ENCODE data around the gene SIK2. TPM values are rescaled to one million over a fixed set of nuclear protein-coding genes. Genes with fewer than 3 reads are reported as not detected.

Gene SIK2
- total and polyA plus RNA-seq, 2 donors (not counting 1 experiment from before 2014, with no cell fraction given), result 4.9 to 21.8 TPM

- CTCF ChIA-PET, result no interaction called here
Observed at GRCh38 chr11:111726301-111726713, 124.1 kb downstream of the SIK2 start.

GRCh38 chr11:111727431-111727830, 125.2 kb downstream of the SIK2 start:
- Mint-ChIP-seq H3K27ac (no peak overlapping the region), H3K9me3 (ENCODE audit: insufficient read depth) (no peaks in the 10 kb centered on the region), H3K4me3 (no peak overlapping the region), H3K27me3 (no peaks in the 10 kb centered on the region), H3K4me1 (no peaks in the 10 kb centered on the region)
- TF ChIP-seq CTCF (IDR thresholded peaks at IDR 0.05), result no peak
- TF ChIP-seq EZH2 (IDR thresholded peaks at IDR 0.05; ENCODE audit: borderline replicate concordance, insufficient read depth, low read depth, low read length, poor library complexity, severe bottlenecking), result no peak
- H3K4me3 ChIP-seq (ENCODE audit: control extremely low read depth in 1 of 5, extremely low read depth in 1 of 5, insufficient read depth in 1 of 5, low read depth in 2 of 5, low read length in 4 of 5), result no peak overlapping the region
- no peak overlapping the region for H2AFZ ChIP-seq (ENCODE audit: insufficient read depth, low read depth, low read length, poor library complexity, severe bottlenecking)
- H3K79me2 ChIP-seq (ENCODE audit: control insufficient read depth, insufficient read depth, low read length), result no peaks in the 10 kb centered on the region
- no peak overlapping the region for H3K27ac ChIP-seq (ENCODE audit: low read length in 2 of 2)
- no peak for DNase-seq
- no peaks in the 10 kb centered on the region for H3K27me3 ChIP-seq (replicated peaks in 1 of 4; ENCODE audit: control extremely low read depth in 1 of 4, control insufficient read depth in 3 of 4, insufficient read depth in 4 of 4, low read length in 3 of 4)
- H3K4me1 ChIP-seq (ENCODE audit: control insufficient read depth in 2 of 2, insufficient read depth in 2 of 2, low read length in 2 of 2), result no peaks in the 10 kb centered on the region
- peaks cover 0 to 37% of the 10 kb centered on the region in 2 experiments for H3K36me3 ChIP-seq (replicated peaks in 1 of 2; ENCODE audit: control extremely low read depth in 1 of 2, control insufficient read depth in 1 of 2, extremely low read depth in 1 of 2, insufficient read depth in 2 of 2, low read length in 1 of 2)
- WGBS (ENCODE audit: insufficient coverage), result 100% methylated on average over 2 of the region's 7 CpGs
- no peaks in the 10 kb centered on the region for H4K20me1 ChIP-seq (ENCODE audit: control insufficient read depth, insufficient read depth, low read length, poor library complexity, severe bottlenecking)
- intact Hi-C loops (cut with micrococcal nuclease), result no loop called here
- H3K9ac ChIP-seq (ENCODE audit: low read length), result no peak overlapping the region
- no peaks in the 10 kb centered on the region for H3K9me3 ChIP-seq (ENCODE audit: control extremely low read depth in 1 of 3, control insufficient read depth in 2 of 3, insufficient read depth in 1 of 3, low read length in 2 of 3)
- ChIA-PET CTCF (interaction anchor here (0.6 kb wide), 1 partner anchor 198 kb away, joined by 3 read pairs; no protein-coding TSS in a partner anchor), POLR2A (no interaction called here)
- ATAC-seq (ENCODE audit: low read depth), result no peak
- H3K4me2 ChIP-seq (replicated peaks; ENCODE audit: low read depth, low read length, poor library complexity, severe bottlenecking), result no peak overlapping the region

More at GRCh38 chr11:111726301-111726713, 124.1 kb downstream of the SIK2 start:
- H3K4me1 Mint-ChIP-seq, result no peaks in the 10 kb centered on the region
- WGBS (ENCODE audit: insufficient coverage), result 100% methylated on average over 3 of the region's 9 CpGs
- Histone ChIP-seq H3K9ac (ENCODE audit: low read length) (no peak overlapping the region), H3K27me3 (replicated peaks in 1 of 4; ENCODE audit: control extremely low read depth in 1 of 4, control insufficient read depth in 3 of 4, insufficient read depth in 4 of 4, low read length in 3 of 4) (no peaks in the 10 kb centered on the region), H3K9me3 (ENCODE audit: control extremely low read depth in 1 of 3, control insufficient read depth in 2 of 3, insufficient read depth in 1 of 3, low read length in 2 of 3) (no peaks in the 10 kb centered on the region), H3K4me2 (replicated peaks; ENCODE audit: low read depth, low read length, poor library complexity, severe bottlenecking) (no peak overlapping the region), H3K4me1 (ENCODE audit: control insufficient read depth in 2 of 2, insufficient read depth in 2 of 2, low read length in 2 of 2) (no peaks in the 10 kb centered on the region), H3K27ac (ENCODE audit: low read length in 2 of 2) (no peak overlapping the region), H3K36me3 (replicated peaks in 1 of 2; ENCODE audit: control extremely low read depth in 1 of 2, control insufficient read depth in 1 of 2, extremely low read depth in 1 of 2, insufficient read depth in 2 of 2, low read length in 1 of 2) (peaks cover 1 to 48% of the 10 kb centered on the region in 2 experiments), H2AFZ (ENCODE audit: insufficient read depth, low read depth, low read length, poor library complexity, severe bottlenecking) (no peak overlapping the region), H3K79me2 (ENCODE audit: control insufficient read depth, insufficient read depth, low read length) (no peaks in the 10 kb centered on the region), H4K20me1 (ENCODE audit: control insufficient read depth, insufficient read depth, low read length, poor library complexity, severe bottlenecking) (no peaks in the 10 kb centered on the region), H3K4me3 (ENCODE audit: control extremely low read depth in 1 of 5, extremely low read depth in 1 of 5, insufficient read depth in 1 of 5, low read depth in 2 of 5, low read length in 4 of 5) (no peak overlapping the region)
- no peak overlapping the region for H3K27ac Mint-ChIP-seq
- H3K4me3 Mint-ChIP-seq, result no peak overlapping the region
- DNase-seq (no peak), ATAC-seq (ENCODE audit: low read depth) (no peak)
- H3K27me3 Mint-ChIP-seq, result no peaks in the 10 kb centered on the region
- no peaks in the 10 kb centered on the region for H3K9me3 Mint-ChIP-seq (ENCODE audit: insufficient read depth)
- intact Hi-C loops (cut with micrococcal nuclease), result no loop called here
- TF ChIP-seq CTCF (IDR thresholded peaks at IDR 0.05), result no peak
- no peak for TF ChIP-seq EZH2 (IDR thresholded peaks at IDR 0.05; ENCODE audit: borderline replicate concordance, insufficient read depth, low read depth, low read length, poor library complexity, severe bottlenecking)
- POLR2A ChIA-PET, result no interaction called here
